NCI-H345 (cell line): ENCODE data around the gene SLC25A21.
"Not testable (repeated sequence)": the region's sequence is repeated elsewhere in the genome, so short reads cannot be mapped to it uniquely, and the experiment has no call there.

Source experiments
- DNase-seq: peaks from one replicate; lab custom pipeline; 2025; lab: John Stamatoyannopoulos, UW

The SLC25A21 gene

DNA sequence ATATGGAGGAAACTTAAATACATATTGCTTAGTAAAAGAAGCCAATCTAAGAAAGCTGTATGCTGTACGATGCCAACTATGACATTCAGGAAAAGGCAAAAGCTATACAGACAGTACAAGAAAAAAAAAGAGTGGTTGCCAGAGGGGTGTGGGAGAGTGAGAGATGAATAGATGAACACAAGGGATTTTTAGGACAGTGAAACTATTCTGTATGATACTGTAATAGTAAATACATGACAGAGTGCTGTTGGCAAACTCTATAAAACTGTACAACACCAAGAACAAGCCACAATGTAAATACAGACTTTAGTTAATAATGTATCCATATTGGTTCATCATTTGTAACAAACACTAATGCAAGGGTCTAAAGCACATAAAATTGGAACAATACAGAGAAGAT is 14.5 kb upstream of the SLC25A21 start:
- DNase-seq: no peak

DNA sequence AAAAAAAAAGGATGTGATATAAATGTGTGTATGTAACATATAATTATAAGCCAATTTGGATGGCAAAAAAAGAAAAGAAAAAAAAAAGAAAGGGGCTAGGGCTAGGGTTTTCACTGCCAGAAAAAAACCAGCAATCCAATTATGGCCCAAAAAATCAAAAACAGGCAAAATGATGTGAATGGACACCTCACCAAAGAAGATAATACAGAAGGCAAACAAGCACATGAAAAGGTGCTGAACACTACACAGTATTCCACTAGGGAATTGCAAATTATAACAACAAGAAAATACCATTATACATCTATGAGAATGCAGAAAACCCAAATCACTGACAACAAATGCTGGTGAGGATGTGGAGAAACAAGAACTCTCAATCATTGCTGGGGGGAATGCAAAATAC is 13.3 kb upstream of the SLC25A21 start:
- DNase-seq: no peak

DNA sequence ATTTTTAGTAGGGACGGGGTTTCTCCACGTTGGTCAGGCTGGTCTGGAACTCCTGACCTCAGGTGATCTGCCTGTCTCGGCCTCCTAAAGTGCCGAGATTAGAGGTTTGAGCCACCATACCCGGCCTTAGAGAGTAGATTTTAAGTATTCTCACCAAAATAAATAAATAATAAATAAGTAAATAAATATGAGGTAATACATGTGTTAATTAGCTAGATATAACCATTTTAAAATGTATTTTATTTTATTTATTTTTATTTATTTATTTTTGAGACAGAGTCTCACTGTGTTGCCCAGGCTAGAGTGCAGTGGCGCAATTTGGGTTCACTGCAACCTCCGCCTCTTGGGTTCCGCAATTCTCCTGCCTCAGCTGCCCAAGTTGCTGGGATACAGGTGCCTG is 12.1 kb upstream of the SLC25A21 start:
- not testable (repeated sequence) for DNase-seq

DNA sequence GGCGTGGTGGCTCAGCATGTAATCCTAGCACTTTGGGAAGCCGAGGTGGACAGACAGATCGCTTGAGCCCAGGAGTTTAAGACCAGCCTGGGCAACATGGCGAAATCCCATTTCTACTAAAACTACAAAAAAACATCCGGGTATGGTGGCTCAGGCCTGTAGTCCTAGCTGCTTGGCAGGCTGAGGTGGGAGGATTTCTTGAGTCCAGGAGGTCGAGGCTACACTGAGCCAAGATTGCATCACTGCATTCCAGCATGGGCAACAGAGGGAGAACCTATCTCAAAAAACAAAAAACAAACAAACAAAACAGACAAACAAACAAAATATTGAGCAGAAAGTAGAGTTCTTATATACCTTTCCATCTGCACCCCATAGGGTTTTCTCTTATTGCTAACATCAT is 9.0 kb upstream of the SLC25A21 start:
- DNase-seq: no peak

DNA sequence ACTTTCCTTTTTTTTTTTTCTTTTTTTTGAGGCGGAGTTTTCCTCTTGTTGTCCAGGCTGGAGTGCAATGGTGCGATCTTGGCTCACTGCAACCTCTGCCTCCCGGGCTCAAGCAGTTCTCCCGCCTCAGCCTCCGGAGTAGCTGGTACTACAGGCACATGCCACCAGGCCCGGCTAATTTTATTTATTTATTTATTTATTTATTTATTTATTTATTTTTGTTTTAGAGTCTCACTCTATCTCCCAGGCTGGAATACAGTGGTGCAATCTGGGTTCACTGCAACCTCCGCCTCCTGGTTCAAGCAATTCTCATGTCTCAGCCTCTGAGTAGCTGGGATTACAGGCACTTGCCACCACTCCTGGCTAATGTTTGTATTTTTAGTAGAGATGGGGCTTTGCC is 8.5 kb upstream of the SLC25A21 start:
- DNase-seq: not testable (repeated sequence)

DNA sequence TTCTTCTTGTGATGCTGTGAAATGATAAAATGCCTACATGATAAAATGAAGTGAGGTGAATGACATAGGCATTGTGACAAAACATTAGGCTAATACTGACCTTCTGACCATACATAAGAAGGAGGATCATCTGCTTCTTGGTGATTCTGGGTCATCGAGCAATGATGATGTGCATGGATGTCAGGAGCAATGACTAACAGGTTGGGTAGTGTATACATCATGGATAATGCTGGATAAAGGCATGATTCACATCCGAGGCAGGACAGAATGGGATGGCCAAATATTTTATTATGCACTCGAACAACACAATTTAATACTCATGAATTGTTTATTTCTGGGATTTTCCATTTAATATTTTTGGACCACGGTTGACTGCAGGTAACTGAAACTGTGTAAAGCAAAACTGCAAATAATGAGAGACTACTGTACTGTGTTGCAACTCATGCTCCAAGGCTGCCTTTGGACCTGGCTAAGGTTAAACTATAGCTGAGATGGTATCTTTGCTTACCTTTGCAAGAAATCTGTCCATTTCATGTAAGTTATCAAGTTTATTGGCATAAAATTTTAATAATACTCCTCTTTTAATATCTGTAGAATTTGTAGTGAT is 7.6 kb upstream of the SLC25A21 start:
- no peak for DNase-seq

DNA sequence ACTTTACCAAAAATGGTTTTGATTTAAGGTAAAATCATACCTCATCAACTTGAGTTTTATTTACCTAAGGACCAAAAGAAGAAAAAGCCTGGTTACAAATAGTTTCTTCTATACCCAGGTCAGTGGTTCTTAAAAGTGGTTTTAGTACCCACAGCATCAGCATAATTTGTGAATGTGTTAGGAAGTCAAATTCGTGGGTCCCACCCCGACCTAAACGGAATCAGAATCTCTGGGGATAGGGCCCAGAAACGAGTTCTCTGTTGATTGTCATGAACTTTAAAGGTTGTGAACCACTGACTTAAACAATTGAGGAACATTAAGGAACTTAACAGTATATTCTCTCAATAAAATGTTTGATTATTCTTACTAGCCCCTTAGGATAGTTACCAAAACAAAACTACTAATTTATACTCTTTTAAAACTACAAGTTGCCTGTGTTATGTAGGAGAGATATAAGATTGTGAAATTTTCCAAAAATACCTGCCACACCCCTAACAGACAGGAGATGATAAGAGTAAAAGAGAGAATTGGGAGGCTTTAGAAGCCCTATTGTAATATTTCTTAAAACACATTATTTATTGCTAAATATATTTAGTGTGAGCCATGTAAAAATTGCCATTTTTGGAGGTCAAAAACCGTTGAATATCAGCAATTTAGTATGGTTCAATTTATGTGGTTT is 669 bp upstream of the SLC25A21 start:
- DNase-seq: peak; percentile 8

DNA sequence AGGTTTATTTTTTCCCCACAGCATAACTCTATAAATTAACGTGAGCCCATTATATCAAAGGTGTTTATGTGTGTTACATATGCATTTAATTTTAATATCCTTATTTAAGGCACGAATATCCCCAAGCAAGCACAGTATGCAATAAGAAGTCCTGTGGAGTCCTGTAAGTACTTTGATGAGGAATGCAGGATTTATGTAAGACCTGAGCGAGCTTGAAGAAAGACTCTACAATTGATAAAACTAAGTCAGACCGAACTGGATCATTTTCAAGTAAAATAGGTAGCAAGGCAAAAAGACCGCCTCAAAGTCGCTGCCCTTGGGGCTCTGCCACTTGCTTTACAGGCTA is 755 bp downstream of the SLC25A21 start:
- no peak for DNase-seq

DNA sequence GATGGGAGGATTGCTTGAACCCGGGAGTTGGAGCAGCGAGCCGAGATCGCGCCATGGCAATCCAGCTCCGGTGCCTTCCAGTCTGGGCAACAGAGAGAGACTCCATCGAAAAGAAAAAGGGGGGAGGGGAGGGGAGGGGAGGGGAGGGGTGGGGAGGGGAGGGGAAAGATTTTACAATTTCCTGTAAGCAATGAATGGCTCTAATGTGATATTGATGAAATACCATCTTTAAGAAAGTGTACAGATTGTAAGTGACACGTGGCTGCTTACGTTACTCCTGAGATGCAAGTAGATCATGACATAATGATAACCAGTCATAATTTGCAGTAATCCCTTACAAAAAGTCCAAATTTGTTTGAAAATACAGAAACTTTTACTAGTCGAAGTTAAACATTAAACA is 1.4 kb downstream of the SLC25A21 start:
- DNase-seq: no peak

DNA sequence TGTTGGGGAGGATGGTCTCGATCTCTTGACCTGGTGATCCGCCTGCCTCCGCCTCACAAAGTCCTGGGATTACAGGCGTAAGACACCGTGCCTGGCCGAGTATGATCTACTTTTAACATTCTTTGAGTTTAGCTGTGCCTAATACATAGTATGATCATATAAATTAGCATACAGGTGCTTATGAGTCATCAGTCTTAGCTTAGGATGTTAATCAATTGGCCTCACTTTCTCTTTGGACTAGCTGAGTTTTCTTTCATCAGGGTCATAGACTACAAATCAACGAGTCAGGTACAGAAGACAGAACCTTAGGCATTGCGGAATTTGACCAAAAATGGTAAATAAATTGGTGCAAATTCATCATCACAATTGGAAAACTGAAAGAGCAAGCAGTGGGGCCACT is 2.2 kb downstream of the SLC25A21 start:
- peak; percentile 13 for DNase-seq

DNA sequence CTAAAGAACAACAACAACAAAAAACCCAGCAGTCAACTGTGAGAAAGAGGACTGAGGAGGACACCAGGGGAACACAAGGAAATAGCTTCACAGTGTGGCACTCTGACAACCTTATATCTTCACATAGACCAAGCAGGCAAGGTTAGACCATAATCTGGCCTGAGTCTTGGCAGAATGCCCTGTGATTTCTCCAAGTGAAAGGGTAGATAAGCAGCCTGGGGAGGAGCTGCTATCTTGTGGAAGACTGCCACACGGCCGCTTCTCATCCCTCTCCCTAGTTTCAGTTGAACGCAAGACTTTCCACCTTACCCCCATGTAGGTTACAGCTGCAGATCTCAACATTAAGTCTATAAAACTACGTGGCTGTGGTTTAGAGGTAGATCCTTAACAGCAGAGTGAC is 3.7 kb downstream of the SLC25A21 start:
- no peak for DNase-seq

DNA sequence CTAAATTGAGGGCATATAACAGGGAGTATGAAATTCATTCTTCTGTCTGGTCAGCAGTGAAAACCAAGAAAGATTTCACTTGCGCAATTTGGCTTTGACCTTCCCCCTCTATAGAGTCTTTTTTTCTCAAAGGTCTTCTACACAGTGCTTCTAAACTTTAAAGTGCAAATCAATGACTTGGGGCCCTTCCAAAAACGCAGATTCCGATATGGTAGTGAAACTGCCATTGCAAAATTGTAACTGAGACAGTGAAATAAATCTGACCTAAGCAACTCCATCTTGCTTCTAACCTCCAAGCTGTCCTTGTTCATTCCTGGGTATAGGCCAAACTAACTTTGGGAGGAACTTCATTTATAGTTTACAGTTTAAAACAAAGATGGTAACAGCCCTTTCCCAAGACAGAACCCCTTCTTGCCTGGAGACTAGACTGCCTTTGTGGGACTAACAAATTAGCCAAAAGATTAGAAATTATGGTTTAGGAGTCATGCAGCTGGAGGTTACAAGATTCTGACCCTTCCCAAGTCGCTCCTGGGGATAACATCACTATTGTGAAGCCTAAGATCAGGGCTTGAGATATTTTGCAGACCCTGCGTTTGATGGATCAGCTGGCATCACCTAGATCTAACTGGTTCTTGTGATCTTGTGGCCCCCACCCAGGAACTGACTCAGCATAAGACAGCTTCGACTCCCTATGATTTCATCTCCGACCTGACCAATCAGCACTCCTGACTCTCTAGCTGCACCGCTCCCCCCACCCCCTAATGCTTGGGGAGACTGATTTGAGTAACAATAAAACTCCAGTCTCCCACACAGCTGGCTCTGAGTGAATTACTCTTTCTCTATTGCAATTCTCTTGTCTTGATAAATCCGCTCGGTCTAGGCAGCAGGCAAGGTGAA is 5.0 kb downstream of the SLC25A21 start:
- DNase-seq: no peak

DNA sequence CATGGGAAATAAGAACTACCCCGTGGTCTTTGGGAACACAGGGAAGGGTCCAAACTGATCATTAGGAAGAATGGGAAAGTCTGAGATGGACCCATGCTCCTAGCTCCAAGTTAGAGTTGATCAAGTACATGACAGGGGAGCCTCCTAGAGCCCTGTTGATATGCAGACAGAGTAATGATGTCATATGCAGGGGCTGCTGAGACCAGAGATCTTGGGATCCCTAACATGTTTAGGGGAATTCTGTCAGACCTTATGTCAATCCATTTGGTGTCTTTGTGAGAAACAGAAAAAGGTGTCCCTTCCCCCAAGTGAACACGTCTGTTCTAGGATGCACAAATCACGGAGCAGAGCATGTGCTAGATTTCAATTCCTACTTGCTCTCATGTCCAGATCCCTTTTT is 6.6 kb downstream of the SLC25A21 start:
- DNase-seq: no peak

DNA sequence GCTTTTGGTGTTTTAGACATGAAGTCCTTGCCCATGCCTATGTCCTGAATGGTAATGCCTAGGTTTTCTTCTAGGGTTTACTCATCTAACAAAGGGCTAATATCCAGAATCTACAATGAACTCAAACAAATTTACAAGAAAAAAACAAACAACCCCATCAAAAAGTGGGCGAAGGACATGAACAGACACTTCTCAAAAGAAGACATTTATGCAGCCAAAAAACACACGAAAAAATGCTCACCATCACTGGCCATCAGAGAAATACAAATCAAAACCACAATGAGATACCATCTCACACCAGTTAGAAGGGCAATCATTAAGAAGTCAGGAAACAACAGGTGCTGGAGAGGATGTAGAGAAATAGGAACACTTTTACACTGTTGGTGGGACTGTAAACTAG is 10.1 kb downstream of the SLC25A21 start:
- DNase-seq: not testable (repeated sequence)

DNA sequence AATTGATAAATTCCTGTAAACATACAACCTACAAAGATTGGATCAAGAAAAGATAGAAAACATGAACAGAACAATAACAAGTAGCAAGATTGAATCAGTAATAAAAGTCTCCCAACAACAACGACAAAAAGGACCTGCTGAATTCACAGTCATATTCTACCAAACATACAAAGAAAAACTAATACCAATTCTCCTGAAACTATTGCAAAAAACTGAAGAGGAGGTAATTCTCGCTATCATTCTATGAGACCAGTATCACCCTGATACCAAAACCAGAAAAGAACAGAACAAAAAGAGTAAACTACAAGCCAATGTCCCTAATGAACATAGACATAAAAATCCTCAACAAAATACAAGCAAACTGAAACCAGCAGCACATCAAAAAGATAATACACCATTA is 14.4 kb downstream of the SLC25A21 start:
- no peak for DNase-seq

DNA sequence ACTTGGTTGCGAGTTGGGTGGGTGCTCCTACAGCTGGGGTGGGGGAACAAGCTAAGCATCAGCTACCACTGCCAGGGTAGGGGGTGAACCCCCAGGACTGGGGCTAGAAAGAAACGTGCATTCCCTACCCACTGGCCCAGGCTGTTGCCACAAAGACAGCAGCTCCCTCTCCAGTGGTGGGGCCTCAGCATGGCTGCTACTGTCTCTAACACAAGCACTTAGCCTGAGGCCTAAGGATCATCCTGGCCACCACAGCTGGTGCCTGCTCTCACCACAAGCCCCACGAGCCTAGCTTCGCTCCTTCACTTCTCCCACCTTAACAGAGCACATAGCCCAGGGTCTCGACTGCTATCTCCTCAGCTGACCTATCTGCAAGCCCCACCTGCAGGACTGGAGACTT is 18.9 kb downstream of the SLC25A21 start:
- DNase-seq: no peak

DNA sequence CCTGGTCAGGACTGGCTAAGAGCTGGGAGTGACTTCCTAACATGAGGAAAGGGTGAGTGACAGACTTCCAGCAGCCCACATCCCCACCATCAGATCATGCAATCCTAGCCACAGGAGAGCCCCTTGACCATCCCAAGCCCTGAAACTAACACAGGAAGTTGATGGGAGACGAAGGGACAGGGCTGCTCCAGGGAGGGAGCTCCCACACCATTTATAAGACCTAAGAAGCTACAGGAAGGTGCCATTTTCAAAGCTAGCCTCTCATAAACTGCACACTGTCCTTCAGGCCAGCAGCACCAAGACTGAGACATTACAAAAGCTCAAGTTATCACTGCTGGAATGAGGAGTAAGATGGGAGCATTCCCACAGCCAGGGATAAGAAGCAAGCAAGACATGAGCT is 19.4 kb downstream of the SLC25A21 start:
- DNase-seq: no peak

DNA sequence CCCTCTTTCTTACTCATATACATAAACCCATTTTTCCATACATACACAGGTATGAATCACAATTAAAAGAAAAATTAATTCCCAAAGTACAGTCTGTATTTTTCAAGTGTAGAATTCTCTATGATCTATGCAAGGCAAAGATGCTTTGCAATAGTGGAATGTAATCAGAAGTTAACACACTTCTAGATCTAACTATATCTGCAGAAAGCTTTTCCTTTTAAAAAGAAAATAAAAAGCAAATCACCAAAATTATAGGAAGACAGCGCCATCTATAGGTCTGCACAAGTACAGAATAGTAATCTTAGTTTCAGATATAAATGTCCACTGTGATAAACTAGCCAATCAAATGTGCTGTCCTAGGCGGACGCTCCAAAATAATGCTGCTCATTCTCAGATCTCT is 22.0 kb downstream of the SLC25A21 start:
- DNase-seq: peak; percentile 56

DNA sequence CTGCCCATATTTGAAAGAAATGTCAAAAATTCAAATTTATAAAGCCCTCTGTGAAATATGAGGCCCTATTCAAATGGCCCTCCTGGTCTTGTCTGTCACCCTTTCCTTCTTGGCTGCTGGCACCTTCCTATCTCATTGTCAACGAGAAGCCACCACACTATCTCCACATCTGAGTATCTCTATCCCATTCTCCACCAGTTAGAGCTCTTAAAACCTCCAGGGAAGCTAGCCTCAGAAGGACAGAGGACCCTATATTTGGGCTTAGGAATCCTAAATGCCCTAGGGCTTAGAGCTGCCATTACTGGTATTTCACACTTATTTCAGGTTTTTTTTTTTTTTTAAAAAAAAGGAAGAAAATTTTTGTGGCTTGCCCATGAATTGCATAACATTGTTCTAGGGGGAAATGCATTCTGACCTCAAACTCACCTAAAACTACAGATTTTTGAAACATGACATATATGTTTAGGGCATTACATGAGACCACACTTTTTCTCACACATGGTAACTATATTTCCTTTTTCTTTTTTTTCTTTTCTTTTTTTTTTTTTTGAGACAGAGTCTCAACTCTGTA is 25.0 kb downstream of the SLC25A21 start:
- no peak for DNase-seq

DNA sequence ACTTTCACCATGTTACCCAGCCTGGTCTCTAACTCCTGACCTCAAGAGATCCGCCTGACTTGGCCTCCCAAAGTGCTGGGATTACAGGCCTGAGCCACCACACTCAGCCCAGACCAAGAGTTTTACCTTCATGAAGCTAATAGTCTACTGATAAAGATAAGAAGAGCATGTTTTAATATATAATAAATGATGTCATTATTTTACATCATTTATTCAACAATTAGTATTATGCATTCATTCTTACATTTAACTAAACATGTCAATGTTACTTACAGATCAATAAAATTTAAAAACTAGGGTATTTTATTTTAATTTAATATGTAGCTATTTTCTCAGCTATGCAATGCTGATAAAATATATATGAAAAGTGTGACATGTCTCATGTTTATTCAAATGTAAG is 26.0 kb downstream of the SLC25A21 start:
- not testable (repeated sequence) for DNase-seq

DNA sequence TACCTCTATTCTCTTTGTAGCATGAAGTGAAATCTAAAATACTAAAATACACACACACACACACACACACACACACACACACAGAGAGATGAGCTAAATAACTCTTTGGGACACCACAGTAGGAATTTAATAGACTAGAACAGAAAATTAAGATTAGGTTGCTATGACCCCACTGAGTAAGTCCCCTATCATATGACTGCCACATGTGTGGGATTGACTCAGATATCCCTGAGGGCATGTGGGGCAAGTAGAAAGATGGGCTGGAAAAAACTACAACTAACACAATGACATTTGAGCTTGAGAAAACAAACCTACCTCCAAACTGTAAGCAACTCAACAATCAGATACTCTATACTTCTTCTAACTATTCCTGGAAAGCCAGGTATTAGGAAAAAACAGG is 27.0 kb downstream of the SLC25A21 start:
- DNase-seq: no peak

DNA sequence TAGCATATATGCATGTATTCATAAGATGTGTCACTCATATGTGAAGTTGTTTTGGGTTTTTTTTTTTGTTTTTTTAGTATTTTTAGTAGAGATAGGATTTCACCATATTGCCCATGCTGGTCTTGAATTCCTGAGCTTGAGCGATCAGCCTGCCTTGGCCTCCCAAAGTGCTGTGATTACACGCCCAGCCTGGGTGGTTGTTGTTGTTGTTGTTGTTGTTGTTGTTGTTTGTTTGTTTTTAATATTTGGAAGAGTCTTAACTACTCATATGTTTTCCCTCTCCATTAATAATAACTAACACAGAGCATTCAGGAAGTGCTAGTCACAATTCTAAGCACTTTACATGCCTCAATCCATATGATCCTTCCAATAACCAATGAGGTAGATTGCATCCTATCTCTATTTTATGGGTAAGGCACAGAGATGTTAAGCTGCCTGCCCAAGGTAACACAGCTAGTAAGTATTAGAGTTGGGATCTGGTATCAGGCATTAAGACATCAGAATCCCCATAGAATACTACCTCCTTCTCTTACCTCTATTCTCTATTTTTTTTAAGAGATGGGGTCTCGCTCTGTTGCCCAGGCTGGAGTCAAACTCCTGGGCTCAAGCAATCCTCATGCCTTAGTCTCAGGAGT is 27.6 kb downstream of the SLC25A21 start:
- no peak for DNase-seq
